Daoy (cell line): ENCODE results near the gene RCVRN. TPM values are rescaled to one million over a fixed set of nuclear protein-coding genes. Genes with fewer than 3 reads are reported as not detected.

Experiments
- DNase-seq: peaks from one replicate; pipeline ENCODE4 v3.0.0-alpha.2; 2015; ENCODE audit warnings: low read depth
- total RNA-seq: library from RNA; depleted of rRNA; stranded (reverse); fragments of >200 nt; shearing (Covaris generic); gene quantifications from 2 replicates; pipeline ENCODE4 v1.2.3, GENCODE V29; 2014; rRNA removed

Gene RCVRN
- not detected in 2 replicates for total RNA-seq

- no peak for DNase-seq
Measured at GRCh38 chr17:9905078-9905415, at the start of gene RCVRN. RCVRN (minus strand) TSS chr17:9905271; CDS start chr17:9905180, 91 bp downstream.

DNA sequence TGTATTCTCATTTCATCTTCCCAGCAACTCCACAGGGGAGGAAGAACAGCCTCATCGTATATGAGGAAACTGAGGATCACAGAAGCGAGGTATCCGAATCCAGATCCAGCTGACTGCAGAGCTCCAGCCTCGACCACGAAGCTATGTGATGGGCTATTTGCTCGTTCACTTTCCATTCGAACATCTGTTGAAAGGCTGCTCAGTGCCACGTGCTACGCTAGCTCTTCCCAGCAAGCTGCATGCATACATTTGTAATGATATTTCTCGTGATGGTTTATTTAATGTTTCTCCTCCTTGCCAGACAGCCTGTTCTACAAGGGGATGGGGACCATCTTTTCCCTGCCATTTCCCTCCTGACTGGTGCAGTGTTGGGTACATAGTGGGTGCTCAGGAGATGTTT, 48.4 kb upstream of the RCVRN start:
- DNase-seq: no peak

DNA sequence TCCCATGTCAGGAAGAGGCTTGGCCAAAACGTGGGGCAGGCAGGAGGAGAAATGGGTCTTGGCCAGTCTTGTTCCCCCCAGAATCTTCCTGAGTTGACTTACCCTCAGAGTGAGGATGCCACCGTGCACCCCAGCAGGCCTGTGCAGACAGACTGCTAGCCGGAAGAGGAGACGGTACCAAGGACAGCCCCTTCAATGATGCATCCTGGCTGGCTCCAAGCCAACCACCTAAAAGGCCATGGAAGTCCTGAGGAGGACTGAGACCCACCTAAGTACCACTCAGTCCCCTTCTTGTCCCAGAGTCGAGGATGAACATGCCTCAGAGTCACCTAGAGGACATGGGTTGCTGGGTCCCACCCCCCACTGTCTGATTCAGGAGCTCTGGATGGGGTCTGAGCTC, 46.7 kb upstream of the RCVRN start:
- DNase-seq: no peak

- no peak for DNase-seq
Measured at GRCh38 chr17:9948928-9949327, 43.9 kb upstream of the RCVRN start.

- DNase-seq: no peak
Measured at GRCh38 chr17:9944704-9945103, 39.6 kb upstream of the RCVRN start.

DNA sequence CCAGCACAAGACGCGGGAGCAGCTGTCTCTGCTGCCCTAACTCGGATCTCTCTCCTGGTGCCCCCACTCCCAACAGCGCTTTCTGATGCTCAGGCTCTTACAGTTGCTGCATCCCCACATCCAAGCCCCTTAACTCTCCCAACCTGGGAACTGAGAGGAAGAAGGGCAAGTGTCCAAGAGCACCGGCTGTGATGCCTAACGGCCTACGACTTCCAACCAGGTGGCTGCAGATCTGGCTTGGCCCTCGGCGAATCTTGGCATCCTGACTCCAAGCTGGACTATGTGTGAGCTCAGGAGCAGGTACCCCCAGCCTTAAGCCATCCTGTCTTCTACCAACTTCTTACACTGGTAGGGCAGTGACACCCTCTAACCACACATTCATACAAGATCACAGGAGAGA, 38.3 kb upstream of the RCVRN start:
- no peak for DNase-seq

- no peak for DNase-seq
Measured at GRCh38 chr17:9942885-9943284, 37.8 kb upstream of the RCVRN start.

DNA sequence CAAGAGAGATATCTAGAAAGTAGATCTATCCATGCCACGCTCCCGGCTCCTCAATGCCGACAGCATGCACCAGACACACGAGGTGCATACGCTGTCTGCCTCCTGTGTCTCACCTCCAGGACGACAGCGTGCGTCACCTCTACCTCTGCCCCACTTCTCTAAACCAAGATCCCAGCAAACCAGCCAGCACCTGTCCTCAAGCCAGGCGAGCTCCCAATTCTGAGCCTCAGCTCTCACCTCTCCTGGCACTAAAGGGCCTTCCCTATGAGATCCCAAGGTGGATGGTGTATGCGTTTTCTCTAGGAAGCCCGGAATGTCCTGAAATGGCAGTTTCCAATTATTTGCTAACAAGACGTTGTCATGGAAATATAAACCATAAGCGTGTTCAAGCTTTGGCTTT, 36.2 kb upstream of the RCVRN start:
- no peak for DNase-seq

- no peak for DNase-seq
Measured at GRCh38 chr17:9940841-9941240, 35.8 kb upstream of the RCVRN start.

DNA sequence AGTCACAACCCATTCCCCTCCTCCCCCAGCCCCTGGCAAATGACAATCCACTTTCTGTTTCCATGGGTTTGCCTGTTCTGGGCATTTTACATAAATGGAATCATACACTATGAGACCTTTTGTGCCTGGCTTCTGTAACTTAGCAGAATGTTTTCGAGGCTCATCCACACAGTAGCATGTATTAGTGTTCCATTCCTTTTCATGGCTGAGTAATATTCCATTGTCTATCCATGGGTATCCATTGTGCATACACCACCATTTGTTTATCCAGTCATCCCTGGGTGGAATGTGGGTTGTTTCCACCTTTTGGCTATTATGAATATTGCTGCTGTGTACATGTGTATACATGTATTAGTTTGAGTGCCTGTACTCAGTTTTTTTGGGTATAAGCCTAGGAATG, 33.7 kb upstream of the RCVRN start:
- no peak for DNase-seq

DNA sequence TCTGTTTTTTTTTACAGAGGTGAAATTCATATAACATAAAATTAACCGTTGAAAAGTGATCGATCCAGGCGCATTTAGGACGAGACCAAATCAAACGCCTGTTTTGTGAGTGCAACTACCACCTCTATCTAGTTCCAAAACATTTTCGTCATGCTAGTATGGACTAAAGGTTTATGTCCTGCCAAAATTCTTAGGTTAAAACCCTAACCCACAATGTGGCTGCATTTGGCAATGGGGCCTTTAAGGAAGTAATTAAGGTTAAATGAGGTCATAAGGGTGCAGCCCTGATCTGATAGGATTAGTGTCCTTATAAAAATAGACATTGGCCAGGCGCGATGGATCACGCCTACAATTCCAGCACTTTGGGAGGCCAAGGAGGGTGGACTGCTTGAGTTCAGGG, 32.8 kb upstream of the RCVRN start:
- DNase-seq: no peak

DNA sequence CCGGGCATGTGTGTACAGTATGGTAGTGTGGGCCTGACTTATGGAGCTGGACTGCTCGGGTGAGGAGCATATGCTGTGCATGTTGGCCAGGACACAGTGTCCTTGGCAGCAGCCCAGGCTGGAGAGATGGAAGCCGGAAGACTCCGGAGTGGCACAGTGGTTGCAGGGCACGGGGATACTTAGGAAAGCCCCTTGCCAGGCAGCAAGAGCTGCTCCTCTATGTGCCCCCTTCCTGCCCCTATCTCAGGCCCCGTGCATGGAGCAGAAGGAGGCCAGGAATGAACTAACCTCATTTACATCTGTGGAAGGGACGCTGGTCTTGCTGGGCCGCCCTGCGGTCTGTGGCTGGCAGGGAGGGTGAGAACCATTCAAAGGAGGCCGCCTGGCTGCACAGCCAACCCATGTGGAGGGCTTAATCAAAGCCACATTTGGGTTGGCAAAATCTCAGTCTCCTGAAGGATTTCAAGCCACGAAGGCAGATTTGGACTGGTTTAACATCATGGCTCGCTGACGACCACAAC, 32.2 kb upstream of the RCVRN start:
- DNase-seq: no peak

DNA sequence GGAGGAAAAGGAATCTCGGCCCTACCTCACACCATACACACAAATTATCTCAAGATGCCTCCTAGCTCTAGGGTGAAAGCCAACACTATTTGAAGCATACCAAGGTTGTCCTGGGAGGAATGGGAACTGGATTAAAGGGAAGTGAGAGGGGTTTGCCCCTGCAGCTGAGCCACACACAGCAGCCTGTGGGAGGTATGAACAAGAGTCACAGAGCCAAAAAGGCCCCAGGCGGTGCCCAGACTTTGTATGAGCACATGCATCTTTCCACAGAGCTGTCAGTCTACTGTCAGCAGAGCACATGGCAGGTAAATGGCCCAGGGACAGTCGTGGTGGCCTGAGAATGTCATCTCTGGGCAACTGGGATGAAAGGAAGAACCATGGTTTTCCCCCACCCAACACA, 31.0 kb upstream of the RCVRN start:
- no peak for DNase-seq

DNA sequence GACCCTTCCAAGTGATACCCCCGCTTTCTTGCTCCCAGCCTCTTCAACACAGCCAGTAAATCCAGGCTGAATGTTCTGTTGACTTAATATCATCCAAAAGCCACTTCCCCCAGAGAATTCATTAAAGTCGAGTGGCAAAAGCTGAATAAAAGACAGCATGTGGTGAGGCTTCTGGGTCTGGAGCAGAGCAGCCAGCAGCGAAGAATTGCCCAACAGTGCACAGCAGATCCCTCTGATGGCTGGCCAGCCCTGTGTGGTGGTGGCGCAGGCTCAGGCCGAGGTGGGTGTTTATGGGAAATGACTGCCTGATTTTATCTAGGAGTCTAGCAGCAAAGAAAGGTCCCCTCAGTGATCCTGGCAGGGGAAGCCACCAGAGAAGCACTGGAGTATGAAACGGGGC, 30.3 kb upstream of the RCVRN start:
- no peak for DNase-seq

DNA sequence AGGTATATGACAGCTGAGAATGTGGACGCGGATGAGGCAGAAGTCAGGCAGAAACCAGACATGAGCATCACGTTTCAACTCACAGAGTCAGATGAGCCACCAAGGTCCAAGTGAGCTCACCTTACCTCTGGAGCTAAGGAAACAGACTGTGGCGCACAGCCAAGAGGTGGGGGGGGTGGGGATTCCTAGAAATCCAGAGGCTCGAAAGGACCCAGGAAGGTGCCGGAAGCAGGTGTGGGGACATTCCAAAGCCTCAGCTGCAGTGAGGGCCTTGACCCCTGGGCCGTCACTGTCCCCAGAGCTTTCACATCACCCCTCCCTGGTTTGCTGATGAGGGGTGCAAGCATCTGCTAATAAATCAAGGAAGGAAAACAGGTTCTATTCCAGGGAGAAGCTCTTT, 29.3 kb upstream of the RCVRN start:
- no peak for DNase-seq

GRCh38 chr17:9932491-9932890, 27.4 kb upstream of the RCVRN start:
- no peak for DNase-seq

- DNase-seq: no peak
Measured at GRCh38 chr17:9931144-9931741, 26.2 kb upstream of the RCVRN start.

DNA sequence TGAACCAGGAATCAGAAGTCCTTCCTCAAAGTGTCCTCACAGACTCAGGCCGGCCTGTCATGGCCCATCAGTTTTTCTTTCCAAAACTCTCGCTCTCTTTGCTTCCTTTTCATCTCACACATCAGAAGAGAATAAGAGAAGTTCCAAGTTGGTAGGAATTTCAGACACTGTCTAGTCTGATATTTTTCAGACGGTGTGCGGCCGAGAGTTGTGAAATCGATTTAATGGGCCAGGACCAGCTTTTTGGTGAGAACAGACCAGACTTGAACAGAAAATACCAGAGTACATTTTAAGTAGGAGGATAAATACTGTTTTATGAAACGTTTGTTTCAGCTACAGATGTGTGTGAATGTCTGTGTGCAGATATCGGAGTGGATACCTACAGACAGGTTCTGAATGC, 24.8 kb upstream of the RCVRN start:
- no peak for DNase-seq

DNA sequence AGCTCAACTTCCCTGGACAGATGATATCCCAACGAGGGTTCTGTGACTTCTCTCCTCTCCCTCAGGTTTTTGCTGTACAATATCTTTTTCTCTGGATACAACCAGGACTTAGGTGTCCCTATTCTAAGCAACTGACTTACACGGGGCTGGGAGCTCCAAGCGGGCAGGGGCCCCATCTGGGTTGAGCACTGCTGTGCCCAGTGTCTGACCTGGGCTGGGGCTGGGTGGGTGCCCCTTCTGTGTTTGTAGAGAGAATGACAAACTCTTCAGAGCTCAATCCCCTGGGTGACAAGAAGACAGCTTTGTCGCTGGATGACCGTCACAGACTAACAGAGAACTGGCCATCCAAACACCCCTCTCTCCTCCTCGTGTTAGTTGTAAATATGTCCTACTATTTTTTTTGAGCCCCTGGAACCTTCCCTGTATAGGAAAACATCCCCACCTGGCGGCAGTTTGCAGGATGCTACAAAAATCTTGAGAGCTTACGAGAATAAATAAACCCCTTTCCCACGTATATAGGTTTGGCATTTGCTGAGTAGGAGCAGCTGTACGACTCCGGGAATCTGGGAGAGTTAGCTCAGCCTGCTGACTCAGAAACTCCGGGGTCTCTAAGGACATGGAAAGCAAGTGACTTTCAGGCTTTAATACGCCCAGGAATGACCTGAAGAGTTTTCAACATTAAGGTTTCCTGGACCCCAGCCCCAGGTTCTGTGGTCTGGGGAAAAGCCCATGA, 23.7 kb upstream of the RCVRN start:
- DNase-seq: peak; percentile 76

DNA sequence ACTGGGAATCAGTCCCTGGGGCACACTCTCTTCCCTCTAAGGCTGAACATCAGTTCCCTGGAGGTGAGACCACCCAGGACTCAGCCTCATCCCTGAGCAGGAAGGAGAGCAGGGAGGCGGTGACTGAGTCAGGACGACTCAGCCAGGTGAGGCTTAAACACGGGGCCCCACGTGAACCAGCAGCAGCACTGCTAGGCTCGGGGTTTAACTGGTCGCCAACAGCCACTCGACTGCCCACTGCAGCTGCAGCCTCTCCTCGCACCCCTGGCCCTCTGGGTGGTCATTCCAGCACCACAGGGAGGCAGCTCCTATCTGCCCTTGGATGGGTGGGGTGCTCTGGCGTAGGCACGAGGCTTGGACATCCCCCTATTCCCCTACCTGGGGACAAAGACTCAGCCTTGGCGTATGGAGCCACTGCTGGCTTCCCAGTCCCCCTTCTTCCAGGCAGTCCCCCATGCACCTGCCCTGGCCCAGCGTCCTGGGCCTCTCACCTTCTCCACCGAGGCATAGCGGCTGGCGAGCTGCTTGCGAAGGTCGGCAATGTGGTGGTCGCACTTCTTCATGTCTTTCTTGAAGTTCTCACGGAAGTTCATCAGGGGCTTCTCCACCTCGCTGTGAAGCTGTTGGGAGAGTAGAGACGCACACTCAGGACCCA, 21.2 kb upstream of the RCVRN start:
- no peak for DNase-seq

GRCh38 chr17:9925457-9925856, 20.4 kb upstream of the RCVRN start:
- no peak for DNase-seq

GRCh38 chr17:9924735-9925191, 19.7 kb upstream of the RCVRN start:
- DNase-seq: peak; percentile 54
